ENCODE measurements around the gene PFKM. TPM values are rescaled to one million over a fixed set of nuclear protein-coding genes. Genes with fewer than 3 reads are reported as not detected.

Gene PFKM
- total and polyA plus RNA-seq, 2 donors (not counting 3 experiments of a cell fraction or from before 2014, with no cell fraction given), result 53.4 to 74.4 TPM

GRCh38 chr12:48122065-48122834 lies 3.1 kb downstream of the PFKM start:
- Histone ChIP-seq H3K79me2 (ENCODE audit: control insufficient read depth, insufficient read depth, low read length) (peaks cover 21% of the 10 kb centered on the region), H2AFZ (ENCODE audit: low read depth, low read length) (no peak overlapping the region), H3K9me1 (replicated peaks; ENCODE audit: control insufficient read depth, extremely low read depth, insufficient read depth, low read length) (no peaks in the 10 kb centered on the region), H3K36me3 (ENCODE audit: control insufficient read depth in 2 of 2, extremely low read depth in 1 of 2, insufficient read depth in 2 of 2, low read length in 2 of 2) (peaks cover 5 to 7% of the 10 kb centered on the region in 2 experiments), H3K27me3 (ENCODE audit: control insufficient read depth in 2 of 2, insufficient read depth in 2 of 2, low read length in 2 of 2) (no peaks in the 10 kb centered on the region), H3K9me3 (replicated peaks; ENCODE audit: control insufficient read depth, insufficient read depth, low read length) (no peaks in the 10 kb centered on the region), H3K4me2 (ENCODE audit: insufficient read depth, low read length) (no peak overlapping the region), H4K20me1 (replicated peaks; ENCODE audit: control insufficient read depth, extremely low read depth, insufficient read depth, low read length) (no peaks in the 10 kb centered on the region), H3K4me1 (ENCODE audit: control insufficient read depth, extremely low read depth, insufficient read depth, low read length) (peaks cover 12% of the 10 kb centered on the region), H3K27ac (ENCODE audit: insufficient read depth, low read depth, low read length) (no peak overlapping the region), H3K4me3 (replicated peaks in 1 of 3; ENCODE audit: insufficient read depth in 1 of 3, low read depth in 1 of 3, low read length in 3 of 3) (no peak overlapping the region), H3K9ac (replicated peaks; ENCODE audit: extremely low read depth, insufficient read depth, low read length) (no peak overlapping the region)
- BruUV-seq (replicated peaks), result no TSS peak
- ChIA-PET POLR2A (no interaction called here), CTCF (no interaction called here)
- DNase-seq (ENCODE audit: low read depth, low spot score) (no peak), FAIRE-seq (no peak)
- intact Hi-C loops (cut with micrococcal nuclease), result no loop called here
- TF ChIP-seq MYC (IDR thresholded peaks at IDR 0.05; ENCODE audit: low read depth, low read length) (no peak), FOS (IDR thresholded peaks at IDR 0.05; ENCODE audit: borderline replicate concordance, insufficient read depth, low read length) (no peak), POLR2AphosphoS5 (IDR thresholded peaks at IDR 0.05; ENCODE audit: insufficient read depth, low read depth, low read length) (no peak), GATA2 (IDR thresholded peaks at IDR 0.05; ENCODE audit: insufficient read depth, insufficient read length, low read depth, low read length) (no peak), POLR2A (IDR thresholded peaks at IDR 0.05; ENCODE audit: low read depth, low read length) (no peak)
- TF ChIP-seq, protein P1, sequence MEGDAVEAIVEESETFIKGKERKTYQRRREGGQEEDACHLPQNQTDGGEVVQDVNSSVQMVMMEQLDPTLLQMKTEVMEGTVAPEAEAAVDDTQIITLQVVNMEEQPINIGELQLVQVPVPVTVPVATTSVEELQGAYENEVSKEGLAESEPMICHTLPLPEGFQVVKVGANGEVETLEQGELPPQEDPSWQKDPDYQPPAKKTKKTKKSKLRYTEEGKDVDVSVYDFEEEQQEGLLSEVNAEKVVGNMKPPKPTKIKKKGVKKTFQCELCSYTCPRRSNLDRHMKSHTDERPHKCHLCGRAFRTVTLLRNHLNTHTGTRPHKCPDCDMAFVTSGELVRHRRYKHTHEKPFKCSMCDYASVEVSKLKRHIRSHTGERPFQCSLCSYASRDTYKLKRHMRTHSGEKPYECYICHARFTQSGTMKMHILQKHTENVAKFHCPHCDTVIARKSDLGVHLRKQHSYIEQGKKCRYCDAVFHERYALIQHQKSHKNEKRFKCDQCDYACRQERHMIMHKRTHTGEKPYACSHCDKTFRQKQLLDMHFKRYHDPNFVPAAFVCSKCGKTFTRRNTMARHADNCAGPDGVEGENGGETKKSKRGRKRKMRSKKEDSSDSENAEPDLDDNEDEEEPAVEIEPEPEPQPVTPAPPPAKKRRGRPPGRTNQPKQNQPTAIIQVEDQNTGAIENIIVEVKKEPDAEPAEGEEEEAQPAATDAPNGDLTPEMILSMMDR (IDR thresholded peaks at IDR 0.05; ENCODE audit: extremely low read depth in 1 of 2, insufficient read depth in 1 of 2, low read depth in 1 of 2, low read length in 2 of 2), result no peak
- dilution Hi-C loops (cut with MboI; ENCODE audit: extremely low pct_ligation_motif_present, low sequenced_read_pairs), result no loop called here
